Vagina (tissue), 2 donors: ENCODE measurements around the gene TRIO. TPM values are rescaled to one million over a fixed set of nuclear protein-coding genes. Genes with fewer than 3 reads are reported as not detected.

Source experiments
- DNase-seq, 2 donors: peaks; one replicate each; pipeline ENCODE4 v3.0.0-alpha.2; 2017; ENCODE audit errors: extremely low spot score in 2 of 2
- H3K27ac ChIP-seq: fragments of 200-600 bp; sonication (generic); one replicate; pipeline ENCODE4 v1.5.1; 2019
- H3K27me3 ChIP-seq: fragments of 200-600 bp; sonication (generic); one replicate; pipeline ENCODE4 v1.5.1; 2019
- H3K36me3 ChIP-seq, 2 donors: fragments of 200-600 bp; sonication (generic); one replicate each; pipeline ENCODE4 v1.5.1; 2017 to 2019
- H3K4me1 ChIP-seq: fragments of 200-600 bp; sonication (generic); one replicate; pipeline ENCODE4 v1.5.1; 2019
- H3K4me3 ChIP-seq, 2 donors: fragments of 200-600 bp; sonication (generic); 1 replicate in 1 of 2; 2 replicates in 1 of 2; pipeline ENCODE4 v1.5.1; 2016 to 2019
- H3K9me3 ChIP-seq: fragments of 200-600 bp; sonication (generic); one replicate; pipeline ENCODE4 v1.5.1; 2019
- POLR2A ChIP-seq, 2 donors: fragments of 450-650 bp; IDR thresholded peaks; one replicate each; pipeline ENCODE4 v1.6.1; 2017; ENCODE audit warnings: antibody characterized with exemption in 2 of 2, mild to moderate bottlenecking in 2 of 2, moderate library complexity in 2 of 2
- POLR2AphosphoS5 ChIP-seq, 2 donors: sonication (generic); formaldehyde crosslinking; IDR thresholded peaks; one replicate each; pipeline ENCODE4 v1.9.0; 2017; ENCODE audit warnings: antibody characterized with exemption in 2 of 2, mild to moderate bottlenecking in 2 of 2, low read depth in 1 of 2; ENCODE audit not compliant: insufficient read depth in 1 of 2
- intact Hi-C: fragments of 100-400 bp; cut with DNase I; formaldehyde crosslinking; loops from one replicate; pipeline ENCODE4 v1.15.1; 2023
- total RNA-seq: library from RNA; depleted of rRNA; stranded (reverse); fragments of >200 nt; gene quantifications from one replicate; pipeline ENCODE4 v1.2.3, GENCODE V29; 2016
- TF ChIP-seq, protein P1 (sequence below), 3 experiments: fragments of 450-650 bp in 2 of 3; fragments of 200-600 bp in 1 of 3; sonication (generic) in 1 of 3; IDR thresholded peaks; one replicate each; pipeline ENCODE4 v1.5.1; 2017 to 2019; ENCODE audit warnings: antibody characterized with exemption in 3 of 3, mild to moderate bottlenecking in 2 of 3, moderate library complexity in 2 of 3

The TRIO gene
- total RNA-seq, 1 donor from 2014 or later = 142 TPM

DNA sequence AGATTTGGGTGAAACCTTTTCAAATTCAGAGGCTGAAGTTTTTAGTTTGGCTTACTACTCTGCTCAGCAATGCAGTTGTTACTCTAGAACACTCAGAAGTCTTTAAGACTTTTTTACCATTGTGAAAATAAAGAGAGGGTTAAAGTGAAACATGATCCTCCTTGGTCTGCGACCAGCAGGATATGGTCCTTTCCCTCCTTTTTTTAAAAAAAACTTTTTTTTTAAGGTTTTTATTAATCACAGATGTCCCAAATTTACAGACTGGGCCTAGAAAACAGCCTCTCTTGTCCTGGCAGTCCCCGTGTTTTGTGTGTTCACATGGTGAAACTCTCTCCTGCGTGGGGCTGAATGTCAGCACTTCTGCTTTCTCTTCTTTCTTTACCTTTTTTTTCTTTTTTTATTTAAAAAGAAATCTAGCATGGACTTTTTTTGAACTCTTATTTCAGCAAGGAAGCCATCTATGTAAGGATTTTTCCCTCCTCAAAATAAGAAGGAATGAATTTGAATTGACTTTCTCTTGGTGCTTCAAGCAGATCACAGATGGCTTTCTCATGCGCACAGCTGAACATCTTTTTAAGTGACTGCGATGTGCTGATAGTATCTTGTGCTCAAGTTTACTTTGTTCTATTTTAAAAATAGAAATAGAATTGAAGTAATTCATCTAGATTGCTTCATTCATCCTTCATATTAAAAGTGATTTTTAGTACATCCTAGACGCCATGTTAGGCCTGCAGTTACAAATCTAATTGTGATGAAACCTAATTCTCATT is 309.7 kb downstream of the TRIO start:
- Histone ChIP-seq H3K27me3 (no peaks in the 10 kb centered on the region), H3K9me3 (no peaks in the 10 kb centered on the region), H3K4me3 (no peak overlapping the region), H3K36me3 (no peaks in the 10 kb centered on the region), H3K27ac (peak overlapping the region; percentile 57), H3K4me1 (peaks cover 46% of the 10 kb centered on the region)
- intact Hi-C loops = no loop called here
- DNase-seq = no peak
- TF ChIP-seq POLR2A (IDR thresholded peaks at IDR 0.05) = no peak
- TF ChIP-seq, protein P1, sequence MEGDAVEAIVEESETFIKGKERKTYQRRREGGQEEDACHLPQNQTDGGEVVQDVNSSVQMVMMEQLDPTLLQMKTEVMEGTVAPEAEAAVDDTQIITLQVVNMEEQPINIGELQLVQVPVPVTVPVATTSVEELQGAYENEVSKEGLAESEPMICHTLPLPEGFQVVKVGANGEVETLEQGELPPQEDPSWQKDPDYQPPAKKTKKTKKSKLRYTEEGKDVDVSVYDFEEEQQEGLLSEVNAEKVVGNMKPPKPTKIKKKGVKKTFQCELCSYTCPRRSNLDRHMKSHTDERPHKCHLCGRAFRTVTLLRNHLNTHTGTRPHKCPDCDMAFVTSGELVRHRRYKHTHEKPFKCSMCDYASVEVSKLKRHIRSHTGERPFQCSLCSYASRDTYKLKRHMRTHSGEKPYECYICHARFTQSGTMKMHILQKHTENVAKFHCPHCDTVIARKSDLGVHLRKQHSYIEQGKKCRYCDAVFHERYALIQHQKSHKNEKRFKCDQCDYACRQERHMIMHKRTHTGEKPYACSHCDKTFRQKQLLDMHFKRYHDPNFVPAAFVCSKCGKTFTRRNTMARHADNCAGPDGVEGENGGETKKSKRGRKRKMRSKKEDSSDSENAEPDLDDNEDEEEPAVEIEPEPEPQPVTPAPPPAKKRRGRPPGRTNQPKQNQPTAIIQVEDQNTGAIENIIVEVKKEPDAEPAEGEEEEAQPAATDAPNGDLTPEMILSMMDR (IDR thresholded peaks at IDR 0.05) = no peak
- TF ChIP-seq POLR2AphosphoS5 (IDR thresholded peaks at IDR 0.05; ENCODE audit: insufficient read depth in 1 of 2, low read depth in 1 of 2) = no peak

DNA sequence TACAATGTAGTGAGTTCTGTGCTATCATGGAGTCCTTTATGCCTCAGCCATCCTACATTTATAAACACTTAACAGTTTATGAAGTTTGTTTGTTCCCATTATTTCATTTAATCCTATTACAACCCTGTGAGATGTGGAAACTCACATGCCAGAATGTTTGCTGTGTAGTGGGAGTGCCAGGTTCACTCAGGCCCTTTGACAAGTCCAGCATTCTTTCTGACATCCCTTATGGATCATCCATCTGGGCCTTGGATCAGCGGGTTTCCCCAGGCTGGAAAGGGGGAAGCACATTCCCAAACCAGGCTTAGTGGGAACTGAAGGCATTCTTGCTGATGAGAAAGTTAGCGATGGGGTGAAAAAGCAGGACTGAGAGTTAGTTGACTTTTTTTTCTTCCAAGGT is 310.3 kb downstream of the TRIO start:
- DNase-seq = no peak
- H3K9me3 ChIP-seq = no peaks in the 10 kb centered on the region
- H3K36me3 ChIP-seq = no peaks in the 10 kb centered on the region
- TF ChIP-seq POLR2AphosphoS5 (IDR thresholded peaks at IDR 0.05; ENCODE audit: insufficient read depth in 1 of 2, low read depth in 1 of 2) = no peak
- H3K27me3 ChIP-seq = no peaks in the 10 kb centered on the region
- peak overlapping the region; percentile 57 for H3K27ac ChIP-seq
- no peak overlapping the region for H3K4me3 ChIP-seq
- intact Hi-C loops = no loop called here
- H3K4me1 ChIP-seq = peaks cover 40% of the 10 kb centered on the region

DNA sequence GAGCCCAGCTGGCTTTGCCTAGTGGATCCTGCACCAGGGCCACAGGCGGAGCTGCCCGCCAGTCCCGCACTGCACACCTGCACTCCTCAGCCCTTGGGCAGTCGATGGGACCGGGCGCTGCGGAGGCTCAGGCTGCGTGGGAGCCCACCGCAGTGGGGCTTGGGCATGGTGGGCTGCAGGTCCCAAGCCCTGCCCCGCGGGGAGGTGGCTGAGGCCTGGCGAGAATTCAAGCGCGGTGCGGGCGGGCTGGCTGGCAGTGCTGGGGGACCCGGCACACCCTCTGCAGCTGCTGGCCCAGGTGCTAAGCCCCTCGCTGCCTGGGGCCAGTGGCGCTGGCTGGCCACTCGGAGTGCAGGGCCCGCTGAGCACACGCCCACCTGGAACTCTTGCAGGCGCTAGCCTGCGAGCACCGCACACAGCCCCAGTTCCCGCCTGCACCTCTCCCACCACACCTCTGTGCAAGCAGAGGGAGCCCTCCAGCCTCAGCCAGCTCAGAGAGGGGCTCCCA is 312.7 kb downstream of the TRIO start:
- intact Hi-C loops = no loop called here
- Histone ChIP-seq H3K36me3 (peaks cover 0 to 8% of the 10 kb centered on the region in 2 donors), H3K9me3 (no peaks in the 10 kb centered on the region), H3K4me1 (peaks cover 26% of the 10 kb centered on the region), H3K27ac (no peak overlapping the region), H3K27me3 (no peaks in the 10 kb centered on the region), H3K4me3 (no peak overlapping the region)
- TF ChIP-seq POLR2AphosphoS5 (IDR thresholded peaks at IDR 0.05; ENCODE audit: insufficient read depth in 1 of 2, low read depth in 1 of 2) = no peak
- TF ChIP-seq, protein P1 (IDR thresholded peaks at IDR 0.05) = no peak
- no peak for TF ChIP-seq POLR2A (IDR thresholded peaks at IDR 0.05)
- no peak for DNase-seq

DNA sequence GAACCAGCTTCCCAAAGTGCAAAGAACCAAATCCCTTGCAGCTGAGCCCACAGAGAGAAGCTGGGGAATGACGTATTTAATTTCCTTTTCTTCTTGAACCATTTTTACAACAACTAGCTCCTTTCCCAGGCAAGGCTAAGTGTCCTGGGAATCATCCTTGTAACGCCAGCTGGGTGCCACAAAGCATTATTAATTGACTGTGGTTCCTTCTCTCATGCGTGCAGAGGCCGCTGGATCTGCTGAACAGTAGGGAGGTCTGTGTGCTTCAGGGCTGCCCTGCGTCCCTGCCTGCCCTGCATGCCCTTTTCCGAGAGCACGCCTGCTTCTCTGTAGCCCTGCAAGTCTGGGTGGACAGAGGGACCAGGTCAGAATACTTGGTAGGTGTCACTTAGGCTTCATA is 314.3 kb downstream of the TRIO start:
- intact Hi-C loops = no loop called here
- Histone ChIP-seq H3K27me3 (no peaks in the 10 kb centered on the region), H3K36me3 (peaks cover 0 to 21% of the 10 kb centered on the region in 2 donors), H3K4me3 (no peak overlapping the region), H3K27ac (no peak overlapping the region), H3K9me3 (no peaks in the 10 kb centered on the region), H3K4me1 (peaks cover 18% of the 10 kb centered on the region)
- DNase-seq = no peak
- TF ChIP-seq, protein P1 (IDR thresholded peaks at IDR 0.05) = no peak
- TF ChIP-seq POLR2AphosphoS5 (IDR thresholded peaks at IDR 0.05; ENCODE audit: insufficient read depth in 1 of 2, low read depth in 1 of 2) (no peak), POLR2A (IDR thresholded peaks at IDR 0.05) (no peak)

DNA sequence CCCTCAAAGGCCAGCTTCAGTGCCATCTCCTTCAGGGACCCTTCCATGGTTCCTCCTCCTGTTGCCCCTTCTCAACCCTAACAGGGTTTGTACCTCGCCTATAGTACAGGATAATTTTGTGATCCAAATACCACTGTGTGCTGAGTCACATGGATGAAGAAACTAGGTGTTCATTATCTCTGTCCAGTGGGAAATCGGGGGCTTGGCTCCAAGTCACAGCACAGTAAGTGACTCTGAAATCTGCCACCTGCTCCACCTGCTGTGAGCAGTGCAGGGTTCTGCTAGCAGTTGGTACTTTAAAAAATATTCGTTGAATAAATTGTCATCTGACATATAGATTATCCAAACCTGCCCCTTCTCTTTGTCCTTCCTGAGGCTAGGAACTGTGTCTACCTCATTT is 315.3 kb downstream of the TRIO start:
- Histone ChIP-seq H3K36me3 (peaks cover 0 to 27% of the 10 kb centered on the region in 2 donors), H3K4me1 (peaks cover 19% of the 10 kb centered on the region), H3K27me3 (no peaks in the 10 kb centered on the region)

More for the DNA sequence above, 315.3 kb downstream of the TRIO start:
- TF ChIP-seq POLR2AphosphoS5 (IDR thresholded peaks at IDR 0.05; ENCODE audit: insufficient read depth in 1 of 2, low read depth in 1 of 2) (no peak), POLR2A (IDR thresholded peaks at IDR 0.05) (no peak)
- TF ChIP-seq, protein P1 (IDR thresholded peaks at IDR 0.05) = no peak
- no peak overlapping the region for H3K27ac ChIP-seq
- no peak overlapping the region for H3K4me3 ChIP-seq
- intact Hi-C loops = no loop called here
- H3K9me3 ChIP-seq = no peaks in the 10 kb centered on the region
- no peak for DNase-seq
